Gastrocnemius medialis (tissue), 4 donors: ENCODE measurements around the gene HSF2BP. TPM values are rescaled to one million over a fixed set of nuclear protein-coding genes. Genes with fewer than 3 reads are reported as not detected.

ENCODE experiments used
- ATAC-seq, 2 donors: fragments of 150-250 bp; one replicate each; pipeline ENCODE4 v1.9.1; 2016
- DNase-seq, 2 donors: peaks; one replicate each; pipeline ENCODE4 v3.0.0-alpha.2; 2019
- H3K27ac ChIP-seq, 4 donors: fragments of 200-600 bp; sonication (generic); 1 replicate in 1 of 4; 2 replicates in 3 of 4; pipeline ENCODE4 v1.5.1; 2016 to 2018; ENCODE audit warnings: mild to moderate bottlenecking in 2 of 4, moderate library complexity in 1 of 4
- H3K27me3 ChIP-seq, 3 donors: fragments of 200-600 bp; sonication (generic) in 2 of 3; 1 replicate in 1 of 3; 2 replicates in 2 of 3; pipeline versions ENCODE4 v1.5.1 to v1.6.0; 2016 to 2019; ENCODE audit warnings: mild to moderate bottlenecking in 1 of 3, moderate library complexity in 1 of 3
- H3K36me3 ChIP-seq, 2 donors: fragments of 200-600 bp; sonication (generic) in 1 of 2; one replicate each; pipeline ENCODE4 v1.5.1; 2017 to 2018
- H3K4me1 ChIP-seq, 2 donors: fragments of 200-600 bp; sonication (generic) in 1 of 2; one replicate each; pipeline ENCODE4 v1.5.1; 2016 to 2017; ENCODE audit warnings: mild to moderate bottlenecking in 2 of 2
- H3K4me3 ChIP-seq, 4 donors: fragments of 200-600 bp; sonication (generic) in 3 of 4; 1 replicate in 1 of 4; 2 replicates in 3 of 4; pipeline ENCODE4 v1.5.1; 2016 to 2019; ENCODE audit warnings: mild to moderate bottlenecking in 2 of 4
- H3K9me3 ChIP-seq, 3 donors: fragments of 200-600 bp; sonication (generic) in 2 of 3; 1 replicate in 1 of 3; 2 replicates in 2 of 3; pipeline ENCODE4 v1.5.1; 2016 to 2019
- POLR2A ChIP-seq, 2 donors: fragments of 450-650 bp; IDR thresholded peaks; one replicate each; pipeline ENCODE4 v1.6.1; 2017; ENCODE audit warnings: antibody characterized with exemption in 2 of 2, mild to moderate bottlenecking in 2 of 2, moderate library complexity in 2 of 2
- in situ Hi-C, 4 donors: fragments of 200-750 bp; cut with MboI; loops; one replicate each; pipeline versions ENCODE4 v1.15.0 to v1.8.0; 2017; ENCODE audit warnings: low sequenced_read_pairs in 4 of 4
- intact Hi-C: fragments of 100-400 bp; cut with DNase I; formaldehyde crosslinking; loops from one replicate; pipeline ENCODE4 v1.15.1; 2023; ENCODE audit warnings: low total_unique reads
- total RNA-seq, 4 donors: library from RNA; depleted of rRNA; stranded (reverse); fragments of >200 nt; gene quantifications; one replicate each; pipeline versions ENCODE4 v1.1.0 to v1.2.3, GENCODE V29; 2016
- TF ChIP-seq, protein P1 (sequence below), 5 experiments: fragments of 450-650 bp in 3 of 5; fragments of 200-600 bp in 2 of 5; sonication (generic) in 2 of 5; IDR thresholded peaks in 4 of 5; conservative IDR thresholded peaks in 1 of 5; 1 replicate in 4 of 5; 2 replicates in 1 of 5; pipeline ENCODE4 v1.5.1; 2016 to 2019; ENCODE audit warnings: antibody characterized with exemption in 5 of 5, mild to moderate bottlenecking in 3 of 5, moderate library complexity in 3 of 5

HSF2BP gene
- total RNA-seq, 4 donors from 2014 or later = 0.63 TPM; not detected in 3

GRCh38 chr21:43697758-43698643 lies 38.7 kb upstream of the HSF2BP start:
- intact Hi-C loops = no loop called here
- DNase-seq = no peak
- H3K36me3 ChIP-seq = peaks cover 0 to 20% of the 10 kb centered on the region in 2 donors
- H3K27me3 ChIP-seq = no peaks in the 10 kb centered on the region
- no peak overlapping the region for H3K27ac ChIP-seq
- TF ChIP-seq POLR2A (IDR thresholded peaks at IDR 0.05) = no peak
- H3K9me3 ChIP-seq = no peaks in the 10 kb centered on the region
- peaks cover 0 to 2% of the 10 kb centered on the region in 2 donors for H3K4me1 ChIP-seq
- ATAC-seq = no peak
- in situ Hi-C loops = no loop called here
- H3K4me3 ChIP-seq = no peak overlapping the region

GRCh38 chr21:43696214-43696613 lies 36.9 kb upstream of the HSF2BP start:
- H3K4me1 ChIP-seq = no peaks in the 10 kb centered on the region
- H3K36me3 ChIP-seq = peaks cover 0 to 36% of the 10 kb centered on the region in 2 donors
- no peak overlapping the region for H3K4me3 ChIP-seq
- no peak overlapping the region for H3K27ac ChIP-seq
- intact Hi-C loops (no loop called here), in situ Hi-C loops (no loop called here)
- no peaks in the 10 kb centered on the region for H3K9me3 ChIP-seq
- H3K27me3 ChIP-seq = no peaks in the 10 kb centered on the region
- ATAC-seq (no peak), DNase-seq (no peak)
- no peak for TF ChIP-seq POLR2A (IDR thresholded peaks at IDR 0.05)
- TF ChIP-seq, protein P1, sequence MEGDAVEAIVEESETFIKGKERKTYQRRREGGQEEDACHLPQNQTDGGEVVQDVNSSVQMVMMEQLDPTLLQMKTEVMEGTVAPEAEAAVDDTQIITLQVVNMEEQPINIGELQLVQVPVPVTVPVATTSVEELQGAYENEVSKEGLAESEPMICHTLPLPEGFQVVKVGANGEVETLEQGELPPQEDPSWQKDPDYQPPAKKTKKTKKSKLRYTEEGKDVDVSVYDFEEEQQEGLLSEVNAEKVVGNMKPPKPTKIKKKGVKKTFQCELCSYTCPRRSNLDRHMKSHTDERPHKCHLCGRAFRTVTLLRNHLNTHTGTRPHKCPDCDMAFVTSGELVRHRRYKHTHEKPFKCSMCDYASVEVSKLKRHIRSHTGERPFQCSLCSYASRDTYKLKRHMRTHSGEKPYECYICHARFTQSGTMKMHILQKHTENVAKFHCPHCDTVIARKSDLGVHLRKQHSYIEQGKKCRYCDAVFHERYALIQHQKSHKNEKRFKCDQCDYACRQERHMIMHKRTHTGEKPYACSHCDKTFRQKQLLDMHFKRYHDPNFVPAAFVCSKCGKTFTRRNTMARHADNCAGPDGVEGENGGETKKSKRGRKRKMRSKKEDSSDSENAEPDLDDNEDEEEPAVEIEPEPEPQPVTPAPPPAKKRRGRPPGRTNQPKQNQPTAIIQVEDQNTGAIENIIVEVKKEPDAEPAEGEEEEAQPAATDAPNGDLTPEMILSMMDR (IDR thresholded peaks at IDR 0.05 in 4 of 5, conservative IDR thresholded peaks at IDR 0.05 in 1 of 5) = no peak

GRCh38 chr21:43694437-43695079 lies 35.3 kb upstream of the HSF2BP start:
- intact Hi-C loops (no loop called here), in situ Hi-C loops (no loop called here)
- H3K27ac ChIP-seq = no peak overlapping the region
- DNase-seq (no peak), ATAC-seq (no peak)
- no peaks in the 10 kb centered on the region for H3K4me1 ChIP-seq
- no peaks in the 10 kb centered on the region for H3K9me3 ChIP-seq
- no peak for TF ChIP-seq POLR2A (IDR thresholded peaks at IDR 0.05)
- TF ChIP-seq, protein P1 (IDR thresholded peaks at IDR 0.05 in 4 of 5, conservative IDR thresholded peaks at IDR 0.05 in 1 of 5) = no peak
- H3K36me3 ChIP-seq = peaks cover 0 to 53% of the 10 kb centered on the region in 2 donors
- no peak overlapping the region for H3K4me3 ChIP-seq
- H3K27me3 ChIP-seq = no peaks in the 10 kb centered on the region

DNA sequence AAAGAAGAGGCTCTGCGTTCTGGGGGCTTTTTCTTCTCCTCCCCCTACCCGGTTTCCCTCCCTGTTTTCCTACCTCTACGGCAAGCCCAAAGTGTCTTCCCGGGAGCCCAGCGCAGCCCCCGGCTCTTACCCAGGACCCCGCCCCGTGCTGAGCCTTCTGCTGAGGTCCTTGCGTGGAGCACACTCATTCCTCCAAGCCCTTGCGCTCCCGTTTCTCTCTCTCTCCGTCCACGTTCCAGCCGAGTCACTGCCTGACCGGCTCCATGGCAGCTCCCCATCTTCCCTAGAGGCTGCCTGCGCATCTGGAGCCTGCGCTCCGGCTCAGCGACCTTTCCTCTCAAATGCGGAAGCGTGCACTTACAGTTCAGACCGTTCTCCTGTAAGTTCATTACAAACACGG lies 34.7 kb upstream of the HSF2BP start:
- intact Hi-C loops (no loop called here), in situ Hi-C loops (no loop called here)
- H3K9me3 ChIP-seq = no peaks in the 10 kb centered on the region
- no peak for DNase-seq
- no peak for ATAC-seq
- peaks cover 0 to 59% of the 10 kb centered on the region in 2 donors for H3K36me3 ChIP-seq
- no peaks in the 10 kb centered on the region for H3K4me1 ChIP-seq
- no peaks in the 10 kb centered on the region for H3K27me3 ChIP-seq
- no peak overlapping the region for H3K4me3 ChIP-seq
- TF ChIP-seq, protein P1 (IDR thresholded peaks at IDR 0.05 in 4 of 5, conservative IDR thresholded peaks at IDR 0.05 in 1 of 5) = no peak
- no peak for TF ChIP-seq POLR2A (IDR thresholded peaks at IDR 0.05)
- no peak overlapping the region for H3K27ac ChIP-seq

DNA sequence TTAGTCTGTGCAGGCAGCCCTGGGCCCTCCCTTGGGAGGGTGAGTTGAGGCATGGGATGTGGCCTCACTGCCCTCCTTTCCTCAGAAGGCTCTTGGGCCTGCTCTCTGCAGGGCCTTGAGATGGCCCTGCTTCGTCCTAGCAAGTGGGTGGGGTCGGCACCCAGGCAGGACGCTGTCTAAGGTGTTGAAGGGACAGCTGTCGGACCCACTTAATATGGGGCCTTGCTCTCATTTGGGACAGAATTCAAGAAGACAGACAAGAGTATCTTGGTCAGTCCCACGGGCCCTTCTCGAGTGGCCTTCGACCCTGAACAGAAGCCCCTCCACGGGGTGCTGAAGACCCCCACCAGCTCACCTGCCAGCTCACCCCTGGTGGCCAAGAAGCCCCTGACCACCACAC lies 33.7 kb upstream of the HSF2BP start:
- no peaks in the 10 kb centered on the region for H3K9me3 ChIP-seq
- in situ Hi-C loops = no loop called here
- TF ChIP-seq POLR2A (IDR thresholded peaks at IDR 0.05) = no peak
- TF ChIP-seq, protein P1 (IDR thresholded peaks at IDR 0.05 in 4 of 5, conservative IDR thresholded peaks at IDR 0.05 in 1 of 5) = no peak
- no peak for ATAC-seq
- no peaks in the 10 kb centered on the region for H3K4me1 ChIP-seq
- H3K27me3 ChIP-seq = no peaks in the 10 kb centered on the region
- no peak overlapping the region for H3K27ac ChIP-seq
- H3K4me3 ChIP-seq = no peak overlapping the region
- intact Hi-C loops = no loop called here
- no peak for DNase-seq
- peaks cover 0 to 67% of the 10 kb centered on the region in 2 donors for H3K36me3 ChIP-seq
